Epithelial cell of esophagus (primary cell): Measurements from ENCODE around the gene PLOD2.
A peak's percentile ranks its signal among the peaks of the same experiment; 100 is the strongest.

Experiments used
- DNase-seq: peaks from one replicate; pipeline ENCODE4 v3.0.0; 2010; ENCODE audit warnings: low read depth
- H3K4me3 ChIP-seq: 2 replicates; pipeline ENCODE4 v1.5.1; 2011; ENCODE audit warnings: mild to moderate bottlenecking, low read length, control low read depth
- CTCF ChIP-seq: IDR thresholded peaks from 2 replicates; pipeline ENCODE4 v1.5.1; 2011; ENCODE audit warnings: low read depth, mild to moderate bottlenecking, low read length, control low read depth, inconsistent platforms; ENCODE audit not compliant: insufficient read depth; ENCODE audit errors: missing control alignments

Gene PLOD2

DNA sequence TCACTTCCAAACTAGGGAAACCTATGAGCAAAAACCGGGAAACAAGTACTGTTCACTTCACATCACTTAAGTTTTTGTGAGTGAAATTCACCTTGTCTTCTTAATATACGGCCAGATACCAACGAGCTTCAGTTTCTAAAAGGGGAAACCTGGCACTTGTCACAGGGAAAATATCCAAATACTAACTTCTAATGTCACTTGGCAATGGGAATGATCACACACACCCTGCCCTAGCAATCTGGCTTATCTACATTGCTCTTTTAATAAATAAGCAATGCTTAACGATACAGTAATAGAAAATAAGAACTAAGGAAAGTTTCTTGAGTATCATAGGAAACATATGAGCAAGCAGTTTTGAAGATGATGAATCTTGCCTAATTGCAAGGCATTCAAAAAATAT lies 34.6 kb upstream of the PLOD2 start:
- TF ChIP-seq CTCF: no peak

GRCh38 chr3:146195030-146195429 lies 34.0 kb upstream of the PLOD2 start:
- H3K4me3 ChIP-seq: no peak overlapping the region
- TF ChIP-seq CTCF: no peak
- DNase-seq: no peak

More for the DNA sequence above, 34.6 kb upstream of the PLOD2 start:
- no peak for DNase-seq
- H3K4me3 ChIP-seq: no peak overlapping the region

DNA sequence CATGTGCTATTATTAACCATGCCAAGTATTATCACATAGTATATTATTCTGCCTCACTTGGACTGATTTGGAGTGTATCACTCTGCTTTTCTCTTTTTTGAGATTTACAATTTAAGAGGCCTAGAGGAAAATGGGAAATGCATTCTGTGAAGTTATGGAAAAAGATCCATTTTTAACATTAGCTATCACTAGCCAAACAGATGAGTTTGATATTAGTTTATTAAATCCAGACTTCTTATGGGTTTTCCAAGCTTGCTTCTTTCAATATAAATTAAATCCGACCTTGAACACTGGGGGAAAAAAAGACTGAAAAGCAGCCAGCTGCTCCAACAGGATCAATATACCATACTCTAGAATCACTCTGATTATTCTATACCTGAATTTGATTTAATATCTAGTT lies 30.1 kb upstream of the PLOD2 start:
- no peak overlapping the region for H3K4me3 ChIP-seq
- no peak for TF ChIP-seq CTCF
- DNase-seq: no peak

- no peak overlapping the region for H3K4me3 ChIP-seq
- peak; percentile 69 for DNase-seq
These were observed 28.7 kb upstream of the PLOD2 start for GRCh38 chr3:146189519-146190173.

DNA sequence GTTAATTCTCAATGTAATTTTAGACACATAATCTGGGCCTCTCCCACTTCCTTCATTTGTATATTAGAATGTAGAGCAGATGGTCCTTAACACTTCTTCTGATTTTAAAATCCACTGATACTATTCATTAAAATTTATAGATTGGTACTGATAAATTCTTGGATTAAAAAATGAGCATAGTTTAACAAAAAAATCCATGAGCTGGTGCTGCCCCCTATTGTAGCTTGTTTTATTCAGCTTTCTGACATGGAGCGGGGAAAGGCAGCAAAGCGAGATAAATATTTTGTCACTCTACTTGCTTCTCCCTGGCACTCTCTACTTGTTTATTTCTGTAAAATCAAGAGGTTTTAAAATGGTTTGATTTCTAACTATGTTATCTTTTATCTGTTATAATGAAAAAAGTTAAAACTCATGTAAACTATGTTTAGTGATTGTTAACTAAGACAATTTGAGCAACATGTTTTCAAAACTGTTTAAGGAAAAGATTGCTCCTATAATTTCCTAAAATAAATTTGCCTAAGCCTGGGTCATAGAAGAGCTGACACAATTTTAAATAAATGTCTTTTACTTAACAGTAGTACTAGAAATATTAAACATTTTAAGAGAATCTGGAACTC lies 26.5 kb upstream of the PLOD2 start:
- H3K4me3 ChIP-seq: no peak overlapping the region
- DNase-seq: peak; percentile 55
- TF ChIP-seq CTCF: peak; percentile 61

More at GRCh38 chr3:146189519-146190173, 28.7 kb upstream of the PLOD2 start:
- TF ChIP-seq CTCF: peak; percentile 80

DNA sequence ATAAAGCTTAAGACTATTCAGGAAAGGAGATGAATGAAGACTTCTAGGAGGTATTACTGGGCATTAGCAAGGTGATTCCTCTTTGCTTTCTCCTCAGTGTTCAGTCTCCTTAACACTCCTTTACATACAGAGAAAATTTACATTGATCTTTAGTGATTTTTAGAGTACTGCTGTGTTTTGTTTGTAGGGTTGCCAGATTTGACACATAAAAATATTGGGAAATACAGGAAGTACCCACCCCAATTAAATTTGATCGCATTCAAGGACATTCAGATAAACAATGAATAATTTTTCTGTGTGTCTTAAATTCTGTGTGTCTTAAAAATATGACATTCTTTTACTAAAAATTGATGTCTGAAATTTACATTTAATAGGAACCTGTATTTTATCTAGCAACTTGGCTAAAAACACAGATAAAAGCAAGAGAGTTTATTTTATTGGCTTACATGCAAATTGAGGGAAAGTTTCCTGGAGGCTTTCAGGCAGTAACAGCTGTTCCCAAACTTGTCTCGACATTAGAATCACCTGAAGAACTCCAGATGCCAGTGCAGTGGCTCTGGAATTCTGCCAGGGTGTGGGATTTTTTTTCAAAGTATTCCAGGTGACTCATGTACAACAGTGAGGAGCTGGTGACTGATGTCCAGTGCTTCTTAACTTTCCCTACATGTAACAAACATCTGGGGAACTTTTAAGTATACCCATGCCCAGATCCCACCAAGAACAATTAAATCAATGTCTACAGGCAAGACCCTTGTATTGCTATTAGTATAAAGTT lies 23.4 kb upstream of the PLOD2 start:
- peak; percentile 88 for DNase-seq
- H3K4me3 ChIP-seq: no peak overlapping the region
- no peak for TF ChIP-seq CTCF
